Activated CD8-positive, alpha-beta T cell treated with anti-CD3 and anti-CD28 coated beads for 36 hours (primary cell): Measurements from ENCODE around the gene PPA2. TPM values are rescaled to one million over a fixed set of nuclear protein-coding genes. Genes with fewer than 3 reads are reported as not detected.
A peak's percentile ranks its signal among the peaks of the same experiment; 100 is the strongest.

Source experiments
- ATAC-seq: fragments of 200-7000 bp; cut with Tn5 transposase; one replicate; pipeline ENCODE4 v1.10.0; 2021; ENCODE audit warnings: mild to moderate bottlenecking, moderate library complexity
- CTCF ChIA-PET: fragments of 350-600 bp; sonication (Branson Sonifier 250); formaldehyde crosslinking; loops from one replicate; lab custom pipeline; 2021; ENCODE audit warnings: antibody characterized with exemption; lab: Charles Lee
- POLR2A ChIA-PET: fragments of 350-600 bp; sonication (Branson Sonifier 250); formaldehyde crosslinking; loops from one replicate; lab custom pipeline; 2021; ENCODE audit warnings: antibody characterized with exemption; lab: Charles Lee
- DNase-seq: peaks from one replicate; pipeline ENCODE4 v3.0.0-alpha.2; 2020
- H3K27ac Mint-ChIP-seq: one replicate; pipeline ENCODE4 v1.8.0; 2021; ENCODE audit warnings: mild to moderate bottlenecking, mixed read lengths
- H3K27me3 Mint-ChIP-seq: one replicate; pipeline ENCODE4 v1.8.0; 2021; ENCODE audit warnings: mixed read lengths
- H3K36me3 Mint-ChIP-seq: one replicate; pipeline ENCODE4 v1.8.0; 2021; ENCODE audit warnings: low read depth, mixed read lengths
- H3K4me1 Mint-ChIP-seq: one replicate; pipeline ENCODE4 v1.8.0; 2021; ENCODE audit warnings: low read depth, mixed read lengths
- H3K4me3 Mint-ChIP-seq: one replicate; pipeline ENCODE4 v1.8.0; 2021; ENCODE audit warnings: mild to moderate bottlenecking, moderate library complexity, mixed read lengths
- H3K9me3 Mint-ChIP-seq: one replicate; pipeline ENCODE4 v1.8.0; 2021; ENCODE audit warnings: mixed read lengths
- intact Hi-C: fragments of 100-400 bp; cut with micrococcal nuclease; formaldehyde crosslinking; loops from one replicate; pipeline ENCODE4 v1.10.0; 2022
- total RNA-seq, 2 experiments: library from RNA; stranded (reverse); gene quantifications; one replicate each; pipeline ENCODE4 v1.2.3, GENCODE V29; 2021
- TF ChIP-seq, protein P1 (sequence below): fragments of 200-600 bp; IDR thresholded peaks from one replicate; pipeline ENCODE4 v1.8.0; 2022; ENCODE audit warnings: antibody characterized with exemption, mild to moderate bottlenecking

The PPA2 gene
- total RNA-seq, 2 experiments from 2014 or later = 114 to 117 TPM

DNA sequence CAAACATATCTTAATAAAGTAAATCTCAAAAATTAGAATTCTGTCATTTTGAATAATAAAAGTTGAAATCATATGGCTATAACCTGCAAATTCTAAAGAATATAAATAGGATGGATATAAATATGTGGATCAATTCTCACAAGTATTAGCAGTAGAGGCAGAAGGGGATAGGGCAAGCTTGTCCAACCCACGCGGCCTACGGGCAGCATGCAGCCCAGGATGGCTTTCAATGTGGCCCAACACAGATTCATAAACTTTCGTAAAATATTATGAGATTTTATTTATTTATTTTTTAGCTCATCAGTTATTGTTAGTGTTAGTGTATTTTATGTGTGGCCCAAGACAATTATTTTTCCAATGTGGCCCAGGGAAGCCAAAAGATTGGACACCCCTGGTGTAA, 41.4 kb downstream of the PPA2 start:
- intact Hi-C loops = no loop called here
- Mint-ChIP-seq H3K9me3 (peaks cover 21% of the 10 kb centered on the region), H3K27me3 (no peaks in the 10 kb centered on the region), H3K4me3 (no peak overlapping the region), H3K27ac (no peak overlapping the region), H3K36me3 (peaks cover 66% of the 10 kb centered on the region), H3K4me1 (peaks cover 3% of the 10 kb centered on the region)
- DNase-seq (no peak), ATAC-seq (no peak)
- POLR2A ChIA-PET = no interaction called here
- CTCF ChIA-PET = no interaction called here
- TF ChIP-seq, protein P1, sequence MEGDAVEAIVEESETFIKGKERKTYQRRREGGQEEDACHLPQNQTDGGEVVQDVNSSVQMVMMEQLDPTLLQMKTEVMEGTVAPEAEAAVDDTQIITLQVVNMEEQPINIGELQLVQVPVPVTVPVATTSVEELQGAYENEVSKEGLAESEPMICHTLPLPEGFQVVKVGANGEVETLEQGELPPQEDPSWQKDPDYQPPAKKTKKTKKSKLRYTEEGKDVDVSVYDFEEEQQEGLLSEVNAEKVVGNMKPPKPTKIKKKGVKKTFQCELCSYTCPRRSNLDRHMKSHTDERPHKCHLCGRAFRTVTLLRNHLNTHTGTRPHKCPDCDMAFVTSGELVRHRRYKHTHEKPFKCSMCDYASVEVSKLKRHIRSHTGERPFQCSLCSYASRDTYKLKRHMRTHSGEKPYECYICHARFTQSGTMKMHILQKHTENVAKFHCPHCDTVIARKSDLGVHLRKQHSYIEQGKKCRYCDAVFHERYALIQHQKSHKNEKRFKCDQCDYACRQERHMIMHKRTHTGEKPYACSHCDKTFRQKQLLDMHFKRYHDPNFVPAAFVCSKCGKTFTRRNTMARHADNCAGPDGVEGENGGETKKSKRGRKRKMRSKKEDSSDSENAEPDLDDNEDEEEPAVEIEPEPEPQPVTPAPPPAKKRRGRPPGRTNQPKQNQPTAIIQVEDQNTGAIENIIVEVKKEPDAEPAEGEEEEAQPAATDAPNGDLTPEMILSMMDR = no peak

DNA sequence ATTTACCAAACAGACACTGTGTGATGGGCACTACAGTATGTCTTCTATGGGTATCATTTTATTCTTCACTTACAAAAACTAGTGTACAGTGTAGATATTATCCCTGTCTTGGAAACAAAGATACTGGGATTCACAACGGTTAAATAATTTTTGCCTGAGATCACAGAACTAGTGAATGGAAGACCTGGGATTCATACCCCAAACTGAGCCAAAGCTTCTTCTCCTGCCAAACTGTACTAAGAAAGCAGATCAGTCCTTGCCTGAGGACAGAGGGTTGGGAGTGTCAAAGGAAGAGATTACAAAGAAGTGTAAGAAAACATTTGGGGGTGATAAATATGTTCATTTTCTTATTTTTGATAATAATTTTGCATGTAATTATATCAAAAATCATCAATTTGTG, 43.1 kb downstream of the PPA2 start:
- TF ChIP-seq, protein P1 = no peak
- Mint-ChIP-seq H3K27ac (no peak overlapping the region), H3K4me1 (peaks cover 3% of the 10 kb centered on the region), H3K9me3 (peaks cover 14% of the 10 kb centered on the region), H3K36me3 (peaks cover 66% of the 10 kb centered on the region), H3K27me3 (no peaks in the 10 kb centered on the region), H3K4me3 (no peak overlapping the region)
- ChIA-PET POLR2A (no interaction called here), CTCF (no interaction called here)
- DNase-seq (no peak), ATAC-seq (no peak)
- intact Hi-C loops = no loop called here

DNA sequence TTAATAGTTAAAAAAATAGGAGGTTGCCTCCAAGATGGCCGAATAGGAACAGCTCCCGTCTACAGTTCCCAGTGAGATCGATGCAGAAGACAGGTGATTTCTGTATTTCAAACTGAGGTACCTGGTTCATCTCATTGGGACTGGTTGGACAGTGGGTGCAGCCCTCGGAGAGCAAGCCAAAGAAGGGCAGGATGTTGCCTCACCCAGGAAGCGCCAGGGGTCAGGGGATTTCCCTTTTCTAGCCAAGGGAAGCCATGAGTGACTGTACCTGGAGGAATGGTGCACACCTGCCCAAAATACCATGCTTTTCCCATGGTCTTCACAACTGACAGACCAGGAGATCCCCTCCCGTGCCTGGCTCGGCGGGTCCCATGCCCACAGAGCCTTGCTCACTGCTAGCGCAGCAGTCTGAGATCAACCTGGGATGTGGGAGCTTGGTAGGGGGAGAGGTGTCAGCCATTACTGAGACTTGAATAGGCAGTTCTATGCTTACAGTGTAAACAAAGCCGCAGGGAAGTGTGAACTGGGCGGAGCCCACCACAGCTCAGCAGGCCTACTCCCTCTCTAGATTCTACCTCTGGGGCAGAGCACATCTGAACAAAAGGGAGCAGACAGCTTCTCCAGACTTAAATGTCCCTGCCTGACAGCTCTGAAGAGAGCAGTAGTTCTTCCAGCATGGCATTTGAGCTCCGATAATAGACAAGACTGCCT, 47.5 kb downstream of the PPA2 start:
- Mint-ChIP-seq H3K4me3 (no peak overlapping the region), H3K36me3 (peaks cover 69% of the 10 kb centered on the region), H3K27me3 (no peaks in the 10 kb centered on the region), H3K27ac (no peak overlapping the region), H3K9me3 (peaks cover 14% of the 10 kb centered on the region), H3K4me1 (peaks cover 20% of the 10 kb centered on the region)
- ATAC-seq (no peak), DNase-seq (peak; percentile 9)
- intact Hi-C loops = no loop called here
- CTCF ChIA-PET = interaction anchor here (2.0 kb wide), 1 partner anchor 48 kb away, joined by 6 read pairs; the partner anchor contains the start of gene PPA2
- TF ChIP-seq, protein P1 = no peak
- POLR2A ChIA-PET = interaction anchor here (0.6 to 1.4 kb wide), 2 partner anchors 239 to 956 kb away, joined by 3 read pairs; no protein-coding TSS in a partner anchor

GRCh38 chr4:105422207-105422920, 51.5 kb downstream of the PPA2 start:
- peaks cover 22% of the 10 kb centered on the region for H3K4me1 Mint-ChIP-seq
- peaks cover 58% of the 10 kb centered on the region for H3K36me3 Mint-ChIP-seq
- no peak overlapping the region for H3K4me3 Mint-ChIP-seq
- intact Hi-C loops = no loop called here
- POLR2A ChIA-PET = no interaction called here
- peaks cover 12% of the 10 kb centered on the region for H3K9me3 Mint-ChIP-seq
- CTCF ChIA-PET = no interaction called here
- DNase-seq (no peak), ATAC-seq (peak; percentile 53)
- TF ChIP-seq, protein P1 = no peak
- H3K27me3 Mint-ChIP-seq = no peaks in the 10 kb centered on the region
- no peak overlapping the region for H3K27ac Mint-ChIP-seq

DNA sequence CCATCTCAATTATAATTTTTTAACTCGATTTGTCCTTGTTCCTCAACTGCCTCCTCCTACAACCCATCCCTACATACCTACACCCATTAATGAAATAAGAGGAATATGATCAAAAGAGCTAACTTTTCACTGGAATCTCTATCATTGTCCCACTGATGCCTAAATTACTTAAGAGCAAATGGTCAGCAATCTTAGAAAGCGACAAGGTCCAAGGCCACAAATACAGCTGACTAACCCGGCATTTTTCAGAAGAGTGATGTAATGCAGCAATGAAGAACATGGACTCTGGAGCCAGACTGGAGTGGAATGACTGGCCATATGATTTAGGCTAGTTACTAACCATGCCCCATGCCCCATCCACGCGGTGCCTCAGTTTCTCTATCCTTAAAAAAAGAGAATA, 56.2 kb downstream of the PPA2 start:
- Mint-ChIP-seq H3K36me3 (peaks cover 39% of the 10 kb centered on the region), H3K4me3 (no peak overlapping the region), H3K27me3 (no peaks in the 10 kb centered on the region), H3K9me3 (peaks cover 3% of the 10 kb centered on the region), H3K27ac (no peak overlapping the region), H3K4me1 (peaks cover 10% of the 10 kb centered on the region)
- ChIA-PET POLR2A (no interaction called here), CTCF (no interaction called here)
- intact Hi-C loops = no loop called here
- TF ChIP-seq, protein P1 = no peak
- ATAC-seq (no peak), DNase-seq (no peak)
